ENCODE results near the gene PRTN3.

Gene PRTN3

GRCh38 chr19:854549-854948, 13.8 kb downstream of the PRTN3 start:
- DNase-seq (ENCODE audit: extremely low read depth, low read depth): no peak
- no peak for TF ChIP-seq CTCF (IDR thresholded peaks at IDR 0.05; ENCODE audit: low read depth, low read length)

- TF ChIP-seq CTCF (IDR thresholded peaks at IDR 0.05; ENCODE audit: low read depth, low read length): no peak
- no peak for DNase-seq (ENCODE audit: extremely low read depth, low read depth)
These were observed 14.3 kb downstream of the PRTN3 start for GRCh38 chr19:855142-855541.

GRCh38 chr19:855566-856120, 14.8 kb downstream of the PRTN3 start:
- DNase-seq (ENCODE audit: extremely low read depth, low read depth): no peak
- TF ChIP-seq CTCF (IDR thresholded peaks at IDR 0.05; ENCODE audit: low read depth, low read length): no peak

GRCh38 chr19:858284-858683, 17.5 kb downstream of the PRTN3 start:
- no peak for DNase-seq (ENCODE audit: extremely low read depth, low read depth)
- no peak for TF ChIP-seq CTCF (IDR thresholded peaks at IDR 0.05; ENCODE audit: low read depth, low read length)

- no peak for DNase-seq (ENCODE audit: extremely low read depth, low read depth)
- no peak for TF ChIP-seq CTCF (IDR thresholded peaks at IDR 0.05; ENCODE audit: low read depth, low read length)
These were observed 18.4 kb downstream of the PRTN3 start, which contains the start of gene CFD for GRCh38 chr19:858868-859843. TSS of gene CFD (plus strand) at chr19:859664. CDS start at chr19:859690, 26 bp downstream.

- no peak for TF ChIP-seq CTCF (IDR thresholded peaks at IDR 0.05; ENCODE audit: low read depth, low read length)
- no peak for DNase-seq (ENCODE audit: extremely low read depth, low read depth)
These were observed 20.4 kb downstream of the PRTN3 start for GRCh38 chr19:861141-861755.

All from AG09319 (cell line).